Psoas muscle (tissue), 8 donors: ENCODE measurements around the gene CT45A5. TPM values are rescaled to one million over a fixed set of nuclear protein-coding genes. Genes with fewer than 3 reads are reported as not detected.
"Not testable (repeated sequence)": the region's sequence is repeated elsewhere in the genome, so short reads cannot be mapped to it uniquely, and the experiment has no call there.

Experiments used
- ATAC-seq, 4 donors: fragments of 200-7000 bp; cut with Tn5 transposase; one replicate each; pipeline ENCODE4 v1.9.1; 2020; ENCODE audit warnings: moderate library complexity in 3 of 4, mild to moderate bottlenecking in 2 of 4
- DNase-seq, 2 donors: peaks; one replicate each; pipeline ENCODE4 v3.0.0-alpha.2; 2020
- H3K27ac ChIP-seq: fragments of 200-600 bp; one replicate; pipeline ENCODE4 v1.8.0; 2022
- H3K27me3 ChIP-seq, 3 donors: fragments of 200-600 bp in 1 of 3; one replicate each; pipeline versions ENCODE4 v1.6.1 to v1.8.0; 2013 to 2022; ENCODE audit warnings: low read length in 2 of 3, mild to moderate bottlenecking in 2 of 3, moderate library complexity in 1 of 3; ENCODE audit not compliant: insufficient read depth in 3 of 3
- H3K36me3 ChIP-seq, 2 donors: fragments of 200-600 bp in 1 of 2; one replicate each; pipeline versions ENCODE4 v1.6.1 to v1.8.0; 2013 to 2022; ENCODE audit warnings: low read depth in 1 of 2, mild to moderate bottlenecking in 1 of 2, moderate library complexity in 1 of 2; ENCODE audit not compliant: insufficient read depth in 1 of 2
- H3K4me1 ChIP-seq: fragments of 200-600 bp; one replicate; pipeline ENCODE4 v1.8.0; 2022
- H3K4me3 ChIP-seq: fragments of 200-600 bp; one replicate; pipeline ENCODE4 v1.8.0; 2022; ENCODE audit warnings: mild to moderate bottlenecking
- H3K9me3 ChIP-seq: fragments of 200-600 bp; one replicate; pipeline ENCODE4 v1.8.0; 2022
- WGBS, 3 donors: extraction: QIAGEN DNeasy Blood & Tissue Kit; methylation state at CpG; one replicate each; pipeline versions ENCODE4 v1.1.6 to v1.1.7; 2013; 5-methylcytosine and 5-hydroxymethylcytosine counted together
- intact Hi-C, 2 donors: fragments of 100-400 bp; cut with DNase I; formaldehyde crosslinking; loops; one replicate each; pipeline versions ENCODE4 v1.11.0 to v1.14.2; 2022
- long read RNA-seq, 2 donors: library from polyadenylated mRNA; unstranded; transcript quantifications; one replicate each; pipeline ENCODE4 v2.0.0, GENCODE V29; 2021
- polyA plus RNA-seq, 3 donors: library from polyadenylated mRNA; stranded (reverse); fragments of 200-250 nt; gene quantifications; one replicate each; pipeline ENCODE4 v1.2.3, GENCODE V29; 2013
- total RNA-seq, 4 donors: library from RNA; stranded (reverse); fragmentation: NEBNext Ultra II Directional in 2 of 4; extraction: Animal tissue kit (Norgen Biotek cat#: 25700) in 2 of 4; gene quantifications; one replicate each; pipeline versions ENCODE4 v1.2.1 to v1.2.4, GENCODE V29; 2021 to 2023
- TF ChIP-seq, protein P1 (sequence below): fragments of 200-600 bp; IDR thresholded peaks from one replicate; pipeline ENCODE4 v1.8.0; 2022; ENCODE audit warnings: antibody characterized with exemption
- donor health status: healthy with polysubstance abuse.
- donor health status: DM: no; HTN: no; CAD: no; lungs with moderate emphysema.
- donor health status: Bipolar disorder and iron deficiency.
- donor health status: healthy.
- donor health status: DM: yes; HTN: yes; CAD: no.
- donor health status: DM: no; HTN: no; CAD: no.
- donor health status: DM: no; HTN: no; CAD: no.
- donor health status: DM: yes; HTN: yes; CAD: no.

The CT45A5 gene, protein sequence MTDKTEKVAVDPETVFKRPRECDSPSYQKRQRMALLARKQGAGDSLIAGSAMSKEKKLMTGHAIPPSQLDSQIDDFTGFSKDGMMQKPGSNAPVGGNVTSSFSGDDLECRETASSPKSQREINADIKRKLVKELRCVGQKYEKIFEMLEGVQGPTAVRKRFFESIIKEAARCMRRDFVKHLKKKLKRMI
- total RNA-seq (not detected), polyA plus RNA-seq (not detected)
- long read RNA-seq, donor 1, result 0 reads
- long read RNA-seq, donor 2, result 0 reads

DNA sequence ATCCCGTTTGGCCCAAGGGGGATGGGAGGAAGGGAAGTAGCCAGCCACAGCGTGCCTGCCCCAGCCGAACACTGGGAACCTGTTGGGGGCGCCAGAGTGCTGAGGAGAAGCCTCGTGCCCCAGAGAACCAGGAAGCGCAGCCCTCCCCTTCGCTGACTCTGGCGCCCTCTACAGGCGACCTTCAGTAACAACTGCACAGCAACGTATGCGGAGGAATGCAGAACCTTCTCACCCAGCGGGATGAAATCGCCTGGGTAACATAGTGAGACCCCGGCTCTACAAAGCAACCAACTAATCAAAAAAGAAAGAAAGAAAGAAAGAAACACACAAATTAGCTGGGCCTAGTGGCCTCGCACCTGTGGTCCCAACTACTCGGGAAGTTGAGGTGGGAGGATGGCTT, at the start of gene CT45A5:
CT45A5 (minus strand) TSS at position 101 of the 400 bp plus-strand sequence. CDS start 3,774 bp downstream, outside the sequence.
- H3K9me3 ChIP-seq, H3K4me3 ChIP-seq, H3K27ac ChIP-seq, DNase-seq, intact Hi-C loops, H3K36me3 ChIP-seq, ATAC-seq, H3K4me1 ChIP-seq, H3K27me3 ChIP-seq: not testable (repeated sequence)
- no CpG with 5 or more reads among the region's 16 CpGs for WGBS, 3 donors

DNA sequence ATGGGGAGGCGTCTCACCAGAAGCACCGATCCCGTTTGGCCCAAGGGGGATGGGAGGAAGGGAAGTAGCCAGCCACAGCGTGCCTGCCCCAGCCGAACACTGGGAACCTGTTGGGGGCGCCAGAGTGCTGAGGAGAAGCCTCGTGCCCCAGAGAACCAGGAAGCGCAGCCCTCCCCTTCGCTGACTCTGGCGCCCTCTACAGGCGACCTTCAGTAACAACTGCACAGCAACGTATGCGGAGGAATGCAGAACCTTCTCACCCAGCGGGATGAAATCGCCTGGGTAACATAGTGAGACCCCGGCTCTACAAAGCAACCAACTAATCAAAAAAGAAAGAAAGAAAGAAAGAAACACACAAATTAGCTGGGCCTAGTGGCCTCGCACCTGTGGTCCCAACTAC, 34.6 kb upstream of the CT45A5 start, which contains the start of gene CT45A2:
CT45A2 (minus strand) TSS at position 101 of the 400 bp plus-strand sequence. CDS start 3,747 bp downstream, outside the sequence.
- DNase-seq, H3K9me3 ChIP-seq, H3K4me3 ChIP-seq, H3K27me3 ChIP-seq, intact Hi-C loops, H3K27ac ChIP-seq, ATAC-seq, H3K36me3 ChIP-seq, H3K4me1 ChIP-seq: not testable (repeated sequence)
- WGBS, 3 donors, result no CpG with 5 or more reads among the region's 17 CpGs

DNA sequence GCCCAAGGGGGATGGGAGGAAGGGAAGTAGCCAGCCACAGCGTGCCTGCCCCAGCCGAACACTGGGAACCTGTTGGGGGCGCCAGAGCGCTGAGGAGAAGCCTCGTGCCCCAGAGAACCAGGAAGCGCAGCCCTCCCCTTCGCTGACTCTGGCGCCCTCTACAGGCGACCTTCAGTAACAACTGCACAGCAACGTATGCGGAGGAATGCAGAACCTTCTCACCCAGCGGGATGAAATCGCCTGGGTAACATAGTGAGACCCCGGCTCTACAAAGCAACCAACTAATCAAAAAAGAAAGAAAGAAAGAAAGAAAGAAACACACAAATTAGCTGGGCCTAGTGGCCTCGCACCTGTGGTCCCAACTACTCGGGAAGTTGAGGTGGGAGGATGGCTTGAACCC, 17.4 kb upstream of the CT45A5 start, which contains the start of gene CT45A6:
CT45A6 (minus strand) TSS at position 101 of the 400 bp plus-strand sequence. CDS start 3,794 bp downstream, outside the sequence.
- not testable (repeated sequence) for H3K36me3 ChIP-seq, H3K9me3 ChIP-seq, H3K4me3 ChIP-seq

DNA sequence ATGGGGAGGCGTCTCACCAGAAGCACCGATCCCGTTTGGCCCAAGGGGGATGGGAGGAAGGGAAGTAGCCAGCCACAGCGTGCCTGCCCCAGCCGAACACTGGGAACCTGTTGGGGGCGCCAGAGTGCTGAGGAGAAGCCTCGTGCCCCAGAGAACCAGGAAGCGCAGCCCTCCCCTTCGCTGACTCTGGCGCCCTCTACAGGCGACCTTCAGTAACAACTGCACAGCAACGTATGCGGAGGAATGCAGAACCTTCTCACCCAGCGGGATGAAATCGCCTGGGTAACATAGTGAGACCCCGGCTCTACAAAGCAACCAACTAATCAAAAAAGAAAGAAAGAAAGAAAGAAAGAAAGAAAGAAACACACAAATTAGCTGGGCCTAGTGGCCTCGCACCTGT, 17.2 kb downstream of the CT45A5 start, which contains the start of gene CT45A3:
CT45A3 (minus strand) TSS at position 101 of the 400 bp plus-strand sequence. CDS start 3,747 bp downstream, outside the sequence.
- H3K27me3 ChIP-seq, H3K9me3 ChIP-seq, H3K4me1 ChIP-seq, H3K36me3 ChIP-seq, H3K27ac ChIP-seq, H3K4me3 ChIP-seq, intact Hi-C loops, DNase-seq, ATAC-seq: not testable (repeated sequence)
- WGBS, 3 donors, result no CpG with 5 or more reads among the region's 17 CpGs

More for the DNA sequence above, 17.4 kb upstream of the CT45A5 start, which contains the start of gene CT45A6:
- H3K27me3 ChIP-seq, H3K4me1 ChIP-seq, intact Hi-C loops, ATAC-seq, DNase-seq, H3K27ac ChIP-seq: not testable (repeated sequence)
- no CpG with 5 or more reads among the region's 16 CpGs for WGBS, 3 donors

DNA sequence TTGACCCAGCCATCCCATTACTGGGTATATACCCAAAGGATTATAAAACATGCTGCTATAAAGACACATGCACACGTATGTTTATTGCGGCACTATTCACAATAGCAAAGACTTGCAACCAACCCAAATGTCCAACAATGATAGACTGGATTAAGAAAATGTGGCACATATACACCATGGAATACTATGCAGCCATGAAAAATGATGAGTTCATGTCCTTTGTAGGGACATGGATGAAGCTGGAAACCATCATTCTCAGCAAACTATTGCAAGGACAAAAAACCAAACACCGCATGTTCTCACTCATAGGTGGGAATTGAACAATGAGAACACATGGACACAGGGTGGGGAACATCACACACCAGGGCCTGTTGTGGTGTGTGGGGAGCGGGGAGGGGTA, 40.6 kb downstream of the CT45A5 start:
- H3K9me3 ChIP-seq, H3K27ac ChIP-seq, H3K4me1 ChIP-seq, ATAC-seq, H3K27me3 ChIP-seq, intact Hi-C loops, H3K4me3 ChIP-seq, DNase-seq, H3K36me3 ChIP-seq: not testable (repeated sequence)
- WGBS, 3 donors, result 75 to 93% (median 86%) methylated on average over 3 of the region's 4 CpGs

DNA sequence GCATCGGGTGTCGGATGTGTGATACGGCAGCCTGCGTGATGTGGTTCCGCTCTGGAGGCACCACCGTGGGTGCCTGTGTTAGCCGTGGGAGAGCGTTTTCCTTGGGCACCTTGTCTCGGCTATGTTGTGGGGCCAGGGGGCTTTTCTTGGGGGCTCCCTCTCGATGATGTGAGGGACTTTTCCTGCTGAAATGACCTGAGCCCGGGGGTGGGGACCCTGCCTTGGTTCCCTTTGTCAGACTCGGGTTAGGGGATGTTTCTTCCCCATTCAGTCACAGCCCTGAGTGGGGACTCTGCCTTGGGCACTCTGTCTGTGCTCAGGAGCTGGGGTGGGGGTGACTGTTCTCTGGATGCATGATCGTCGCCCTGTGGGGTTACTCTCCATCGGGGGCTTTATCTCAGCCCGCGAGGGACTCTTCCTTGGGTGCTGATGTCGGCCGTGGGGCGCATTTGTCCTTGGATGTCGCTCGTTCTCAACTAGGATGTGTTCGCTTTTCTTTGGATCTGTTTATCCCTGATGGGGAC, 44.0 kb downstream of the CT45A5 start:
- Histone ChIP-seq H3K36me3 (no peaks in the 10 kb centered on the region), H3K27ac (no peak overlapping the region), H3K27me3 (no peaks in the 10 kb centered on the region), H3K4me3 (no peak overlapping the region), H3K9me3 (no peaks in the 10 kb centered on the region), H3K4me1 (no peaks in the 10 kb centered on the region)
- 85 to 92% (median 88%) methylated on average over 20 to 23 of the region's 23 CpGs for WGBS, 3 donors
- intact Hi-C loops, result no loop called here
- ATAC-seq, result no peak
- no peak for DNase-seq
- TF ChIP-seq, protein P1, sequence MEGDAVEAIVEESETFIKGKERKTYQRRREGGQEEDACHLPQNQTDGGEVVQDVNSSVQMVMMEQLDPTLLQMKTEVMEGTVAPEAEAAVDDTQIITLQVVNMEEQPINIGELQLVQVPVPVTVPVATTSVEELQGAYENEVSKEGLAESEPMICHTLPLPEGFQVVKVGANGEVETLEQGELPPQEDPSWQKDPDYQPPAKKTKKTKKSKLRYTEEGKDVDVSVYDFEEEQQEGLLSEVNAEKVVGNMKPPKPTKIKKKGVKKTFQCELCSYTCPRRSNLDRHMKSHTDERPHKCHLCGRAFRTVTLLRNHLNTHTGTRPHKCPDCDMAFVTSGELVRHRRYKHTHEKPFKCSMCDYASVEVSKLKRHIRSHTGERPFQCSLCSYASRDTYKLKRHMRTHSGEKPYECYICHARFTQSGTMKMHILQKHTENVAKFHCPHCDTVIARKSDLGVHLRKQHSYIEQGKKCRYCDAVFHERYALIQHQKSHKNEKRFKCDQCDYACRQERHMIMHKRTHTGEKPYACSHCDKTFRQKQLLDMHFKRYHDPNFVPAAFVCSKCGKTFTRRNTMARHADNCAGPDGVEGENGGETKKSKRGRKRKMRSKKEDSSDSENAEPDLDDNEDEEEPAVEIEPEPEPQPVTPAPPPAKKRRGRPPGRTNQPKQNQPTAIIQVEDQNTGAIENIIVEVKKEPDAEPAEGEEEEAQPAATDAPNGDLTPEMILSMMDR, result no peak

DNA sequence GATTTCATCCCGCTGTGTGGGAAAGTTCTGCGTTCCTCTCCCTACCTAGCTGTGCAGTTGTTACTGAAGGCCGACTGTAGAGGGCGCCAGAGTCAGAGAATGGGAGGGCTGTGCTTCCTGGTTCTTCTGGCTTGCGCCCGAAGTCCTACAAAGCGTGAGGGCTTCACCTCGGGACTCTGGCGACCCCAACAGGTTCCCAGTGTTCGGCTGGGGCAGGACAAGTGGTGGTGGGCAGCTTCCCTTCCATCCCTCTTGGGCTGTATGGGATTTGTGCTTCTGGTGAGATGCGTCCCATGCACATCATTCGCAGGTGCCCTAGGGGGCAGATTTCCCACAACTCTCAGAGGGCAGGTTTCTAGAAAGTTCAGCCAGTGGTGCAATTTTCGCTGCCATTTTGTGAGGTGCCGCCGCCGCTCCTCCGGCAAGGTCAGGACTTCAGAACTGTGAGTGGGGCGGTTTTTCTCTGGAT, 44.6 kb downstream of the CT45A5 start:
- no peak overlapping the region for H3K27ac ChIP-seq
- TF ChIP-seq, protein P1, result peak; percentile 6
- ATAC-seq (no peak), DNase-seq (no peak)
- no peak overlapping the region for H3K4me3 ChIP-seq
- no peaks in the 10 kb centered on the region for H3K36me3 ChIP-seq
- intact Hi-C loops, result no loop called here
- H3K4me1 ChIP-seq, result no peaks in the 10 kb centered on the region
- 58 to 63% (median 62%) methylated on average over 16 to 18 of the region's 18 CpGs for WGBS, 3 donors
- no peaks in the 10 kb centered on the region for H3K27me3 ChIP-seq
- H3K9me3 ChIP-seq, result no peaks in the 10 kb centered on the region
